H9 (cell line): ENCODE measurements around the gene LDLRAD4. TPM values are rescaled to one million over a fixed set of nuclear protein-coding genes. Genes with fewer than 3 reads are reported as not detected.

Experiments
- DNase-seq: peaks from one replicate; pipeline ENCODE4 v3.0.0-alpha.2; 2017
- H2AFZ ChIP-seq: one replicate; pipeline ENCODE4 v1.6.1; 2013; ENCODE audit warnings: mild to moderate bottlenecking, low read length, control low read depth, moderate library complexity
- H2AK5ac ChIP-seq: 2 replicates; pipeline ENCODE4 v1.6.1; 2013; ENCODE audit warnings: low read length, control low read depth, mixed read lengths; ENCODE audit not compliant: insufficient read length
- H2BK120ac ChIP-seq: one replicate; pipeline ENCODE4 v1.6.1; 2013; ENCODE audit warnings: low read depth, mild to moderate bottlenecking, low read length, control low read depth, inconsistent platforms; ENCODE audit not compliant: poor library complexity, severe bottlenecking
- H2BK12ac ChIP-seq: 2 replicates; pipeline ENCODE4 v1.6.1; 2013; ENCODE audit warnings: low read length, control low read depth, mixed read lengths, low read depth; ENCODE audit not compliant: insufficient read length
- H2BK15ac ChIP-seq: 2 replicates; pipeline ENCODE4 v1.6.1; 2013; ENCODE audit warnings: low read depth, low read length, control low read depth
- H2BK20ac ChIP-seq: one replicate; pipeline ENCODE4 v1.6.1; 2013; ENCODE audit warnings: low read depth, mild to moderate bottlenecking, low read length, control low read depth, inconsistent platforms; ENCODE audit not compliant: poor library complexity, severe bottlenecking
- H2BK5ac ChIP-seq: 2 replicates; pipeline ENCODE4 v1.6.1; 2013; ENCODE audit warnings: low read length, control low read depth, mixed read lengths; ENCODE audit not compliant: insufficient read length
- H3K14ac ChIP-seq: 2 replicates; pipeline ENCODE4 v1.6.1; 2013; ENCODE audit warnings: low read length, control low read depth; ENCODE audit not compliant: insufficient read depth
- H3K18ac ChIP-seq: 2 replicates; pipeline ENCODE4 v1.6.1; 2013; ENCODE audit warnings: low read depth, mild to moderate bottlenecking, mixed read lengths, low read length, control low read depth; ENCODE audit not compliant: insufficient read length
- H3K23ac ChIP-seq: 2 replicates; pipeline ENCODE4 v1.6.1; 2013; ENCODE audit warnings: low read length, control low read depth, mixed read lengths, low read depth; ENCODE audit not compliant: insufficient read length
- H3K23me2 ChIP-seq: 2 replicates; pipeline ENCODE4 v1.6.1; 2013; ENCODE audit warnings: low read depth, mild to moderate bottlenecking, mixed read lengths, low read length, control low read depth; ENCODE audit not compliant: insufficient read length, poor library complexity, severe bottlenecking
- H3K27ac ChIP-seq: 2 replicates; pipeline ENCODE4 v1.5.1; 2013; ENCODE audit warnings: low read length, control low read depth, mixed read lengths, low read depth; ENCODE audit not compliant: insufficient read length
- H3K27me3 ChIP-seq: 2 replicates; pipeline ENCODE4 v1.6.1; 2013; ENCODE audit warnings: low read length, control low read depth, inconsistent platforms; ENCODE audit not compliant: insufficient read depth
- H3K4ac ChIP-seq: 2 replicates; pipeline ENCODE4 v1.6.1; 2013; ENCODE audit warnings: low read depth, mild to moderate bottlenecking, control low read depth, inconsistent platforms, low read length, moderate library complexity
- H3K4me1 ChIP-seq: 2 replicates; pipeline ENCODE4 v1.6.1; 2013; ENCODE audit warnings: low read length, control low read depth, inconsistent platforms; ENCODE audit not compliant: insufficient read depth
- H3K4me2 ChIP-seq: 2 replicates; pipeline ENCODE4 v1.6.1; 2013; ENCODE audit warnings: low read length, control low read depth, mixed read lengths; ENCODE audit not compliant: insufficient read length, insufficient read depth
- H3K56ac ChIP-seq: 2 replicates; pipeline ENCODE4 v1.6.1; 2013; ENCODE audit warnings: low read depth, mild to moderate bottlenecking, mixed read lengths, low read length, control low read depth; ENCODE audit not compliant: insufficient read length
- H3K79me1 ChIP-seq: 2 replicates; pipeline ENCODE4 v1.6.1; 2013; ENCODE audit warnings: low read depth, mild to moderate bottlenecking, moderate library complexity, low read length, control low read depth, inconsistent platforms; ENCODE audit not compliant: insufficient read depth, poor library complexity, severe bottlenecking
- H3K79me2 ChIP-seq: 2 replicates; pipeline ENCODE4 v1.6.1; 2013; ENCODE audit warnings: low read length, control low read depth, inconsistent platforms; ENCODE audit not compliant: insufficient read depth
- H3K9ac ChIP-seq: 2 replicates; pipeline ENCODE4 v1.6.1; 2013; ENCODE audit warnings: low read length, control low read depth, mixed read lengths; ENCODE audit not compliant: insufficient read length; ENCODE audit errors: extremely low read depth
- H3K9me3 ChIP-seq: one replicate; pipeline ENCODE4 v1.6.1; 2013; ENCODE audit warnings: low read depth, low read length, inconsistent platforms; ENCODE audit not compliant: control insufficient read depth
- H3T11ph ChIP-seq: one replicate; pipeline ENCODE4 v1.6.1; 2013; ENCODE audit warnings: mild to moderate bottlenecking, low read length, control low read depth, inconsistent platforms
- H4K20me1 ChIP-seq: one replicate; pipeline ENCODE4 v1.6.1; 2013; ENCODE audit not compliant: control insufficient read depth, insufficient read length, insufficient read depth
- H4K5ac ChIP-seq: 2 replicates; pipeline ENCODE4 v1.6.1; 2013; ENCODE audit warnings: low read depth, mild to moderate bottlenecking, mixed read lengths, low read length, control low read depth; ENCODE audit not compliant: insufficient read length
- H4K8ac ChIP-seq: replicated peaks from 2 replicates; pipeline ENCODE4 v1.6.1; 2013; ENCODE audit warnings: low read length, control low read depth, mixed read lengths, low read depth; ENCODE audit not compliant: insufficient read length
- H4K91ac ChIP-seq: 2 replicates; pipeline ENCODE4 v1.6.1; 2013; ENCODE audit warnings: low read depth, mild to moderate bottlenecking, moderate library complexity, mixed read lengths, low read length, control low read depth; ENCODE audit not compliant: insufficient read length
- H3K27ac Mint-ChIP-seq, 3 experiments: 2 replicates in 2 of 3; 3 replicates in 1 of 3; pipeline ENCODE4 v1.8.0; 2020 to 2021; ENCODE audit warnings: mixed read lengths in 3 of 3, mild to moderate bottlenecking in 1 of 3, moderate library complexity in 1 of 3
- H3K27me3 Mint-ChIP-seq: 2 replicates; pipeline ENCODE4 v1.8.0; 2021; ENCODE audit warnings: low read depth, mild to moderate bottlenecking, moderate library complexity, mixed read lengths
- H3K36me3 Mint-ChIP-seq, 3 experiments: 2 replicates in 2 of 3; 3 replicates in 1 of 3; pipeline ENCODE4 v1.8.0; 2020 to 2021; ENCODE audit warnings: low read depth in 3 of 3, mixed read lengths in 3 of 3; ENCODE audit not compliant: insufficient read depth in 1 of 3
- H3K4me1 Mint-ChIP-seq, 2 experiments: 2 replicates each; pipeline ENCODE4 v1.8.0; 2020; ENCODE audit warnings: mixed read lengths in 2 of 2
- H3K4me3 Mint-ChIP-seq, 2 experiments: 2 replicates in 1 of 2; 3 replicates in 1 of 2; pipeline ENCODE4 v1.8.0; 2020 to 2021; ENCODE audit warnings: mild to moderate bottlenecking in 2 of 2, mixed read lengths in 2 of 2, moderate library complexity in 1 of 2
- H3K9me3 Mint-ChIP-seq, 2 experiments: 2 replicates in 1 of 2; 3 replicates in 1 of 2; pipeline ENCODE4 v1.8.0; 2020; ENCODE audit warnings: mild to moderate bottlenecking in 2 of 2, mixed read lengths in 2 of 2, moderate library complexity in 1 of 2
- CTCF ChIP-seq: fragments of 200-600 bp; sonication (generic); conservative IDR thresholded peaks from 3 replicates; pipeline ENCODE4 v1.8.0; 2021; ENCODE audit warnings: antibody characterized with exemption, mild to moderate bottlenecking
- WGBS: extraction: QIAGEN DNeasy Blood & Tissue Kit; methylation state at CpG from one replicate; pipeline ENCODE4 v1.1.7; 2013; ENCODE audit warnings: missing lambda C conversion rate, low lambda C conversion rate, mixed read lengths; ENCODE audit not compliant: insufficient read length; ENCODE audit errors: extremely low coverage; 5-methylcytosine and 5-hydroxymethylcytosine counted together
- total RNA-seq: library from RNA; stranded (reverse); gene quantifications from 2 replicates; pipeline ENCODE4 v1.2.1, GENCODE V29; 2021

The LDLRAD4 gene
- total RNA-seq, 1 experiment from 2014 or later = 3.9 TPM

DNA sequence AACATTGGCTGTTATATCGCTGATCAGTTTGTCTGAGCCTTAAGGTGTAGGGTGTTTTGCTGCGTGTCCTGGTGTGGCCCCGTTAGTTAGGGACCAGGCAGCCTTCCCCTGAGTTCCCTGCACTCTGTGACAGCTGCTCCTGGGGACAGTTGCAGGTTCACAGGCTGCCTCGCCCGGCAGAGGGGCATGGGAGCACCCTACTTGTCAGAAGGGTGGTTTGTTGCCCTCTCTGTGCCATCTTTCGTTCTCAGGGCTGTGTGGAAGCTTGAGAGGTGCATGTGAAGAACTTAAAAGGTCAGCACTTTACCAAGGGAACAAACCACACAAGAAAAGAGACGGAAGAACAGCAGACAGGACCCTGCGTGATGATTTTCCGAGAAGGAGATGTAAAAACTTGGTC is 159.6 kb downstream of the LDLRAD4 start:
- no peak overlapping the region for H2BK120ac ChIP-seq
- no peak overlapping the region for H3K23ac ChIP-seq
- TF ChIP-seq CTCF = no peak
- no peak overlapping the region for H3T11ph ChIP-seq
- no peak overlapping the region for H3K4me2 ChIP-seq
- H3K56ac ChIP-seq = no peak overlapping the region
- no peaks in the 10 kb centered on the region for H3K79me2 ChIP-seq
- H2AFZ ChIP-seq = no peak overlapping the region
- no peaks in the 10 kb centered on the region for H3K23me2 ChIP-seq
- no peaks in the 10 kb centered on the region for H3K9me3 Mint-ChIP-seq
- H4K91ac ChIP-seq = no peak overlapping the region
- no CpG with 5 or more reads among the region's 9 CpGs for WGBS
- no peak overlapping the region for H3K4me3 Mint-ChIP-seq
- H3K18ac ChIP-seq = no peak overlapping the region
- H4K5ac ChIP-seq = no peak overlapping the region
- no peak overlapping the region for H3K4ac ChIP-seq
- no peaks in the 10 kb centered on the region for H3K36me3 Mint-ChIP-seq
- no peak overlapping the region for H3K27ac Mint-ChIP-seq
- H2BK20ac ChIP-seq = no peak overlapping the region
- peaks cover 2% of the 10 kb centered on the region; the same call in 1 of the 2 replicates for H3K27me3 Mint-ChIP-seq
- no peak overlapping the region for H2AK5ac ChIP-seq
- no peaks in the 10 kb centered on the region for H4K20me1 ChIP-seq
- no peak overlapping the region for H2BK5ac ChIP-seq
- peaks cover 16 to 20% of the 10 kb centered on the region in 2 experiments for H3K4me1 Mint-ChIP-seq
- no peak overlapping the region for H2BK12ac ChIP-seq
- no peak overlapping the region for H3K27ac ChIP-seq
- no peak overlapping the region for H2BK15ac ChIP-seq
- H3K79me1 ChIP-seq = no peaks in the 10 kb centered on the region
- no peak overlapping the region for H4K8ac ChIP-seq
- H3K9ac ChIP-seq = no peak overlapping the region
- H3K27me3 ChIP-seq = no peaks in the 10 kb centered on the region
- H3K14ac ChIP-seq = no peak overlapping the region
- no peaks in the 10 kb centered on the region for H3K9me3 ChIP-seq
- no peaks in the 10 kb centered on the region for H3K4me1 ChIP-seq
- no peak for DNase-seq
